ENCODE measurements around the gene HAUS7. TPM values are rescaled to one million over a fixed set of nuclear protein-coding genes. Genes with fewer than 3 reads are reported as not detected.

Gene HAUS7
- polyA plus RNA-seq, 1 donor (not counting 4 experiments of a cell fraction or from before 2014, with no cell fraction given): 13.8 TPM

DNA sequence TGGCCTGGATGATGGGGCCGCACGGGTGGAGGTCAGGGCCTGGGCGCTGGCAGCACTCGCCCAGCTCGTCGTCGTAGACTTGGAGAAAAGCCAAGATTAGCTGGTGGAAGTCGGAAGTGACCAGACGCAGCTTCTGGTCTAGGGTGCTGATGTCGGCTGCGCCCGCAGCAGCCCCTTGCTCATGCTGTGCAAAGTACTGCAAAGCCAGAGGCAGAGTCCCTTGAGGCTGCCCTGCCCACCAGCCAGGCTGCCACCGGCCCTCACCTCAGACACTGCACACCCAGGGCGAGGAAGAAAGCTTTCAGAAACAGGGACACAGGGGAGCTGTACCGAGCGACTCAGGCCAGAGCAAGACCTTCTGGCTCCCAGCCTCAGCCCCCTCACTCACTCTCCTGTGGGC lies 14.8 kb downstream of the HAUS7 start:
- no peak overlapping the region for H3K27ac ChIP-seq (ENCODE audit: control insufficient read depth, insufficient read depth, low read length)
- H2AFZ ChIP-seq (ENCODE audit: control insufficient read depth, low read length): no peak overlapping the region
- H3K9me1 ChIP-seq (ENCODE audit: control insufficient read depth, extremely low read depth, insufficient read depth, low read length): no peaks in the 10 kb centered on the region
- no peak for FAIRE-seq
- no peaks in the 10 kb centered on the region for H3K9me3 ChIP-seq (ENCODE audit: control insufficient read depth, low read depth, low read length)
- TF ChIP-seq, protein P1, sequence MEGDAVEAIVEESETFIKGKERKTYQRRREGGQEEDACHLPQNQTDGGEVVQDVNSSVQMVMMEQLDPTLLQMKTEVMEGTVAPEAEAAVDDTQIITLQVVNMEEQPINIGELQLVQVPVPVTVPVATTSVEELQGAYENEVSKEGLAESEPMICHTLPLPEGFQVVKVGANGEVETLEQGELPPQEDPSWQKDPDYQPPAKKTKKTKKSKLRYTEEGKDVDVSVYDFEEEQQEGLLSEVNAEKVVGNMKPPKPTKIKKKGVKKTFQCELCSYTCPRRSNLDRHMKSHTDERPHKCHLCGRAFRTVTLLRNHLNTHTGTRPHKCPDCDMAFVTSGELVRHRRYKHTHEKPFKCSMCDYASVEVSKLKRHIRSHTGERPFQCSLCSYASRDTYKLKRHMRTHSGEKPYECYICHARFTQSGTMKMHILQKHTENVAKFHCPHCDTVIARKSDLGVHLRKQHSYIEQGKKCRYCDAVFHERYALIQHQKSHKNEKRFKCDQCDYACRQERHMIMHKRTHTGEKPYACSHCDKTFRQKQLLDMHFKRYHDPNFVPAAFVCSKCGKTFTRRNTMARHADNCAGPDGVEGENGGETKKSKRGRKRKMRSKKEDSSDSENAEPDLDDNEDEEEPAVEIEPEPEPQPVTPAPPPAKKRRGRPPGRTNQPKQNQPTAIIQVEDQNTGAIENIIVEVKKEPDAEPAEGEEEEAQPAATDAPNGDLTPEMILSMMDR (optimal IDR thresholded peaks at IDR 0.05 in 1 of 3, IDR thresholded peaks at IDR 0.05 in 1 of 3, conservative IDR thresholded peaks at IDR 0.05 in 1 of 3; ENCODE audit: extremely low read depth in 1 of 3, insufficient read depth in 2 of 3, low read length in 3 of 3): no peak
- no peak for TF ChIP-seq EZH2 (IDR thresholded peaks at IDR 0.05; ENCODE audit: low read length)
- H3K79me2 ChIP-seq (ENCODE audit: control insufficient read depth, insufficient read depth, low read length): no peaks in the 10 kb centered on the region
- no peak overlapping the region for H3K4me3 ChIP-seq (ENCODE audit: control insufficient read depth in 2 of 3, extremely low read depth in 1 of 3, insufficient read depth in 2 of 3, low read depth in 1 of 3, low read length in 3 of 3)
- peaks cover 0 to 3% of the 10 kb centered on the region in 2 experiments for H3K36me3 ChIP-seq (ENCODE audit: control insufficient read depth in 2 of 2, extremely low read depth in 1 of 2, insufficient read depth in 2 of 2, low read length in 2 of 2)
- no peak overlapping the region for H3K9ac ChIP-seq (ENCODE audit: control insufficient read depth, extremely low read depth, insufficient read depth, low read length)
- DNase-seq (ENCODE audit: low read depth, low spot score): no peak
- H4K20me1 ChIP-seq (ENCODE audit: control insufficient read depth, extremely low read depth, insufficient read depth, low read length): no peaks in the 10 kb centered on the region
- H3K4me2 ChIP-seq (ENCODE audit: control insufficient read depth, extremely low read depth, insufficient read depth, low read depth, low read length): no peak overlapping the region
- peaks cover 2% of the 10 kb centered on the region for H3K4me1 ChIP-seq (ENCODE audit: control insufficient read depth, extremely low read depth, insufficient read depth, low read length)
- dilution Hi-C loops (cut with MboI; ENCODE audit: extremely low pct_ligation_motif_present, low sequenced_read_pairs): no loop called here
- H3K27me3 ChIP-seq (ENCODE audit: control insufficient read depth, extremely low read depth, insufficient read depth, low read length): no peaks in the 10 kb centered on the region

DNA sequence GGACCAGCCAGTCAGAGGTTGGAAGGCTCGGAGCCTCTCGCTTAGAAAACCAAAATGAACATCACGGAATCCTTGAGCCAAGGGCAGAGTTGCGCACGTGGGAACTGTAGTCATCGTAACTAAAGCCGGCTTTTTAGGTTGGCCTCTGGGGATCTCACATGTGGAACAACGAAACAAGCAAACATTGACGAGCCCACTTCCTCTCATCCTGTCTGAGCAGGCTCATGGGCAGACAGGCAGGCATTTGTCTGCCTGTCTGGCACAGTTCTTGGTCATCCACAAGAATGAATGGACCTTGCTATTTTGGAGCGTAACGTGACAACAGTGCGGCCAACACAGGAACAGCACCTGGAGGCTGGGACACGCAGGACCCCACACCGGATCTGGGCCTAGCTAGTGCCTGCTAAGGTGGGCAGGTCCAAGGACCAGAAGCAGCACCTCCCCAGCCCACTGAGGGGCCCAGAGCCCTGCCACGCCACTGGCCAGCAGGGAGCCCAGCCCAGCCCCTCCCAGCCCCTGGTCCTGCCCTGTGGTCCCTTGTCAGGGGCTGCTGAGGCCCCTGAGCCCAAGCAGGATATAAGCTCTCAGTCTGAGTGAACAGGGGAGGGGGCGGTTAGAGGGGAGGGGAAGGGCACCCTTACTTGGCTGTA lies 15.3 kb downstream of the HAUS7 start:
- H3K4me1 ChIP-seq (ENCODE audit: control insufficient read depth, extremely low read depth, insufficient read depth, low read length): peaks cover under 1% of the 10 kb centered on the region
- no peak overlapping the region for H3K9ac ChIP-seq (ENCODE audit: control insufficient read depth, extremely low read depth, insufficient read depth, low read length)
- H3K4me2 ChIP-seq (ENCODE audit: control insufficient read depth, extremely low read depth, insufficient read depth, low read depth, low read length): no peak overlapping the region
- H4K20me1 ChIP-seq (ENCODE audit: control insufficient read depth, extremely low read depth, insufficient read depth, low read length): no peaks in the 10 kb centered on the region
- no peak for FAIRE-seq
- dilution Hi-C loops (cut with MboI; ENCODE audit: extremely low pct_ligation_motif_present, low sequenced_read_pairs): no loop called here
- H3K27ac ChIP-seq (ENCODE audit: control insufficient read depth, insufficient read depth, low read length): no peak overlapping the region
- H3K27me3 ChIP-seq (ENCODE audit: control insufficient read depth, extremely low read depth, insufficient read depth, low read length): no peaks in the 10 kb centered on the region
- H2AFZ ChIP-seq (ENCODE audit: control insufficient read depth, low read length): no peak overlapping the region
- no peaks in the 10 kb centered on the region for H3K79me2 ChIP-seq (ENCODE audit: control insufficient read depth, insufficient read depth, low read length)
- peaks cover 0 to 3% of the 10 kb centered on the region in 2 experiments for H3K36me3 ChIP-seq (ENCODE audit: control insufficient read depth in 2 of 2, extremely low read depth in 1 of 2, insufficient read depth in 2 of 2, low read length in 2 of 2)
- no peak overlapping the region for H3K4me3 ChIP-seq (ENCODE audit: control insufficient read depth in 2 of 3, extremely low read depth in 1 of 3, insufficient read depth in 2 of 3, low read depth in 1 of 3, low read length in 3 of 3)
- no peaks in the 10 kb centered on the region for H3K9me1 ChIP-seq (ENCODE audit: control insufficient read depth, extremely low read depth, insufficient read depth, low read length)
- no peaks in the 10 kb centered on the region for H3K9me3 ChIP-seq (ENCODE audit: control insufficient read depth, low read depth, low read length)
- DNase-seq (ENCODE audit: low read depth, low spot score): no peak
- TF ChIP-seq, protein P1 (optimal IDR thresholded peaks at IDR 0.05 in 1 of 3, IDR thresholded peaks at IDR 0.05 in 1 of 3, conservative IDR thresholded peaks at IDR 0.05 in 1 of 3; ENCODE audit: extremely low read depth in 1 of 3, insufficient read depth in 2 of 3, low read length in 3 of 3): no peak
- no peak for TF ChIP-seq EZH2 (IDR thresholded peaks at IDR 0.05; ENCODE audit: low read length)

All from keratinocyte (primary cell).